Pancreas (tissue), 10 donors: ENCODE data around the gene CCDC116. TPM values are rescaled to one million over a fixed set of nuclear protein-coding genes. Genes with fewer than 3 reads are reported as not detected.
"Not testable (repeated sequence)": the region's sequence is repeated elsewhere in the genome, so short reads cannot be mapped to it uniquely, and the experiment has no call there.

ENCODE experiments used
- ATAC-seq, 4 donors: fragments of 200-7000 bp; cut with Tn5 transposase; one replicate each; pipeline versions ENCODE4 v1.8.0 to v1.9.1; 2020; ENCODE audit warnings: mild to moderate bottlenecking in 4 of 4, moderate library complexity in 4 of 4
- DNase-seq, 6 donors: peaks; one replicate each; pipeline ENCODE4 v3.0.0-alpha.2; 2020
- FAIRE-seq: peaks from 2 replicates; lab custom pipeline; 2012; peaks lifted over from hg19 to GRCh38; lab: Jason Lieb, UNC
- H3K27ac ChIP-seq, 4 donors: fragments of 200-600 bp; sonication (generic); 1 replicate in 3 of 4; 2 replicates in 1 of 4; pipeline versions ENCODE4 v1.5.0 to v1.8.0; 2020
- H3K27me3 ChIP-seq, 4 donors: fragments of 200-600 bp; one replicate each; pipeline ENCODE4 v1.8.0; 2021
- H3K36me3 ChIP-seq, 3 donors: fragments of 200-600 bp; sonication (generic) in 1 of 3; one replicate each; pipeline versions ENCODE4 v1.5.0 to v1.8.0; 2020 to 2021
- H3K4me1 ChIP-seq, 3 donors: fragments of 200-600 bp; one replicate each; pipeline ENCODE4 v1.8.0; 2021
- H3K4me3 ChIP-seq, 4 donors: fragments of 200-600 bp; sonication (generic) in 2 of 4; one replicate each; pipeline versions ENCODE4 v1.5.0 to v1.8.0; 2020 to 2021
- H3K9me3 ChIP-seq, 4 donors: fragments of 200-600 bp; one replicate each; pipeline ENCODE4 v1.8.0; 2021
- WGBS, 2 donors: extraction: QIAGEN DNeasy Blood & Tissue Kit; methylation state at CpG; one replicate each; pipeline ENCODE4 v1.1.7; 2013; 5-methylcytosine and 5-hydroxymethylcytosine counted together
- intact Hi-C, 3 donors: fragments of 100-400 bp; cut with DNase I; formaldehyde crosslinking; loops; one replicate each; pipeline versions ENCODE4 v1.11.1 to v1.14.2; 2022
- polyA plus RNA-seq, 2 donors: library from polyadenylated mRNA; stranded (reverse); fragments of 200-250 nt; gene quantifications; one replicate each; pipeline ENCODE4 v1.2.3, GENCODE V29; 2013
- total RNA-seq, 6 donors: library from RNA; stranded (reverse); fragmentation: NEBNext Ultra II Directional in 4 of 6; extraction: Animal tissue kit (Norgen Biotek cat#: 25700) in 4 of 6; gene quantifications; one replicate each; pipeline versions ENCODE4 v1.2.1 to v1.2.4, GENCODE V29; 2021 to 2023
- TF ChIP-seq, protein P1 (sequence below), 4 donors: fragments of 200-600 bp; sonication (generic) in 3 of 4; IDR thresholded peaks; one replicate each; pipeline versions ENCODE4 v1.5.0 to v1.8.0; 2021; ENCODE audit warnings: antibody characterized with exemption in 4 of 4
- donor health status: healthy with polysubstance abuse.
- donor health status: DM: no; HTN: no; CAD: no; lungs with moderate emphysema.
- donor health status: DM: no; HTN: no; CAD: no.
- donor health status: control.
- donor health status: control.
- donor health status: Bipolar disorder and iron deficiency.
- donor health status: DM: yes; HTN: yes; CAD: no.
- donor health status: DM: no; HTN: no; CAD: no.
- donor health status: DM: no; HTN: no; CAD: no.
- donor health status: DM: yes; HTN: yes; CAD: no.

CCDC116 gene
- total and polyA plus RNA-seq, 8 donors, result 0.12 to 1.3 (median 0.34) TPM; not detected in 1

DNA sequence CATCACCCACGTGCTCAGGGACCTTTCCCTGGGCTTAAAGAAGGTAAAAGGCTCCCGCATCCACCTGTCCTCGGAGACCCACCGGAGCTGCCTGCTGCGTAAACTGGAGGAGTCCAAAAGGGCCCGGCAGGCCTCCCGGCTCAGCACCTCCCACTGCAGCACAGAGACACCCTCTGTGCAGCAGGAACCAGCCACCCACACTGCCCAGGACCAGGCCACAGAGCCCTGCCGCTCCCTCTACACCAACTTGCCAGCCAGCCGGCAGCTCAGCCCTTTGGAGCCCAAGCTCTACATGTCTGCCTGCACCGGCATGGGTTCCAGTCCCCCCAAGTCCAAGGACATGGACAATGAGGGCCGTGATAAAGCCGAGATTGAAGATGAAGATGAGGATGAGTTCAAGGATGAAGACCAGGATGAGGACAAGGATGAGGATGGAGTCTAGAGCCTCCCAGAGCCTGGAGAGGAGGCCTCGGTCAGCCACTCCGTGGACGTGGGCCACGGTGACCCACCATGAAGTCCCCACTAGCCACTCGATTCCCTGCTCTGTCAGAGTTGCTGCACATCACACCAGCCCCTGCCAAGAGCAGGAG lies 4.2 kb downstream of the CCDC116 start:
- no peak overlapping the region for H3K4me3 ChIP-seq
- FAIRE-seq, result no peak
- H3K9me3 ChIP-seq, result no peaks in the 10 kb centered on the region
- no peaks in the 10 kb centered on the region for H3K36me3 ChIP-seq
- no peaks in the 10 kb centered on the region for H3K27me3 ChIP-seq
- TF ChIP-seq, protein P1, sequence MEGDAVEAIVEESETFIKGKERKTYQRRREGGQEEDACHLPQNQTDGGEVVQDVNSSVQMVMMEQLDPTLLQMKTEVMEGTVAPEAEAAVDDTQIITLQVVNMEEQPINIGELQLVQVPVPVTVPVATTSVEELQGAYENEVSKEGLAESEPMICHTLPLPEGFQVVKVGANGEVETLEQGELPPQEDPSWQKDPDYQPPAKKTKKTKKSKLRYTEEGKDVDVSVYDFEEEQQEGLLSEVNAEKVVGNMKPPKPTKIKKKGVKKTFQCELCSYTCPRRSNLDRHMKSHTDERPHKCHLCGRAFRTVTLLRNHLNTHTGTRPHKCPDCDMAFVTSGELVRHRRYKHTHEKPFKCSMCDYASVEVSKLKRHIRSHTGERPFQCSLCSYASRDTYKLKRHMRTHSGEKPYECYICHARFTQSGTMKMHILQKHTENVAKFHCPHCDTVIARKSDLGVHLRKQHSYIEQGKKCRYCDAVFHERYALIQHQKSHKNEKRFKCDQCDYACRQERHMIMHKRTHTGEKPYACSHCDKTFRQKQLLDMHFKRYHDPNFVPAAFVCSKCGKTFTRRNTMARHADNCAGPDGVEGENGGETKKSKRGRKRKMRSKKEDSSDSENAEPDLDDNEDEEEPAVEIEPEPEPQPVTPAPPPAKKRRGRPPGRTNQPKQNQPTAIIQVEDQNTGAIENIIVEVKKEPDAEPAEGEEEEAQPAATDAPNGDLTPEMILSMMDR (IDR thresholded peaks at IDR 0.05), result no peak
- H3K4me1 ChIP-seq, result peaks cover 0 to 7% (median 0%) of the 10 kb centered on the region in 3 donors
- WGBS, 2 donors, result 85 to 91% methylated on average over 17 of the region's 17 CpGs
- intact Hi-C loops, result no loop called here
- no peak for DNase-seq
- no peak for ATAC-seq
- no peak overlapping the region for H3K27ac ChIP-seq

DNA sequence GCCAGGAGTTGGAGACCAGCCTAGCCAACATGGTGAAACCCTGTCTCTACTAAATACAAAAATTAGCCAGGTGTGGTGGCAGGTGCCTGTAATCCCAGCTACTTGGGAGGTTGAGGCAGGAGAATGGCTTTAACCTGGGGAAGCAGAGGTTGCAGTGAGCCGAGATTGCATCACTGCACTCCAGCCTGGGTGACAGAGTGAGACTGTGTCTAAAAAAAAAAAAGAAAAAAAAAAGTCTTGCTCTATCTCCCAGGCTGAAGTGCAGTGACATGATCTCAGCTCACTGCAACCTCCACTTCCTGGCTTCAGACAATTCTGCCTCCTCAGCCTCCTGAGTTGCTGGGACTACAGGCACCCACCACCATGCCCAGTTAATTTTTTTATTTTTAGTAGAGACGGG lies 4.9 kb downstream of the CCDC116 start:
- DNase-seq, H3K36me3 ChIP-seq, intact Hi-C loops, FAIRE-seq, ATAC-seq, H3K27ac ChIP-seq, H3K4me1 ChIP-seq, H3K9me3 ChIP-seq, H3K4me3 ChIP-seq, H3K27me3 ChIP-seq: not testable (repeated sequence)
- WGBS, 2 donors, result 82 to 86% methylated on average over 2 of the region's 2 CpGs

DNA sequence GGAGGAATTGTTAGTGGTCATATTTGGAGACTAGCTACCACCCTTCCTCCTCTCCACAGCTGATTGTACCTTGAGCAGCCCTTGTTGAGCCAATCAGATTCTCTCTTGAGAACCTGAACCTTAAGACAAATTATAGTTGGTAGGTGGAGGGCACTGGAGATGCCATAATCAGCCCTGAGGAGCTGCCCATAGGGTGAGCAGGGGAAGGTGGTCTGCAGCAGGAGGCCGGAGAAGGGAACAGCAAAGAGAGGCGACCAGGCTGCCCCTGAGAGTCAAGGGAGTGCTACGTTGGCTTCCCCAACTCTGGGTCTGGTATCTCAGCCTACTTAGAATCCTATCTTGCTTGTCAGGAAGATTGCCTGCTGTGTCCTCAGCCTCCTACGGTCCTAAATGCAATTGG lies 6.8 kb downstream of the CCDC116 start:
- no peak for ATAC-seq
- Histone ChIP-seq H3K27me3 (no peaks in the 10 kb centered on the region), H3K9me3 (no peaks in the 10 kb centered on the region), H3K27ac (no peak overlapping the region), H3K4me1 (peaks cover 0 to 12% (median 0%) of the 10 kb centered on the region in 3 donors), H3K4me3 (no peak overlapping the region), H3K36me3 (no peaks in the 10 kb centered on the region)
- WGBS, 2 donors, result 75 to 77% methylated on average over 4 of the region's 4 CpGs
- no peak for FAIRE-seq
- intact Hi-C loops, result no loop called here
- DNase-seq, result no peak
- TF ChIP-seq, protein P1 (IDR thresholded peaks at IDR 0.05), result no peak

DNA sequence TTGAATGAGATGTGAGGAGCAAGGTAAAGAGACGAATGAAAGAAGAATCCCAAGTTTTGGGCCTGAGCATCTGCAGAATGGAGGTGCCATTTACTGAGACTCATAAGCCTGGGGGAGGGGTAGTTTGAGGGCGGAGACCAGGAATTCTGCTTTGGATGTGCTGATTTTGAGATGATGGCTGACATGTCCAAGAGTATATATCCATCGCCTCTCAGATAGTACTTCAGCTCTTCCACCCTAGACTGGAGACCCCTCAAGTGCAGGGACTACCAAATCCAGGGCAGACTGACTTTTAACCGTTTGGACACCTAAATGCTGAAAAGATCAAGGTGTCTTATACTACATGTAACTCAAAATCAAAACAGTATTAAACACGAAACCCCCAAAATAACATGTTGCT lies 8.2 kb downstream of the CCDC116 start:
- no peak overlapping the region for H3K4me3 ChIP-seq
- H3K27ac ChIP-seq, result peak overlapping the region in 2 of 4 donors; percentile 58 to 73
- no peaks in the 10 kb centered on the region for H3K9me3 ChIP-seq
- no peak for ATAC-seq
- no peaks in the 10 kb centered on the region for H3K36me3 ChIP-seq
- no peak for FAIRE-seq
- WGBS, 2 donors, result 72 to 82% methylated on average over 5 of the region's 5 CpGs
- H3K27me3 ChIP-seq, result no peaks in the 10 kb centered on the region
- H3K4me1 ChIP-seq, result peaks cover 0 to 12% (median 0%) of the 10 kb centered on the region in 3 donors
- DNase-seq, result no peak
- intact Hi-C loops, result no loop called here
- TF ChIP-seq, protein P1 (IDR thresholded peaks at IDR 0.05), result no peak

DNA sequence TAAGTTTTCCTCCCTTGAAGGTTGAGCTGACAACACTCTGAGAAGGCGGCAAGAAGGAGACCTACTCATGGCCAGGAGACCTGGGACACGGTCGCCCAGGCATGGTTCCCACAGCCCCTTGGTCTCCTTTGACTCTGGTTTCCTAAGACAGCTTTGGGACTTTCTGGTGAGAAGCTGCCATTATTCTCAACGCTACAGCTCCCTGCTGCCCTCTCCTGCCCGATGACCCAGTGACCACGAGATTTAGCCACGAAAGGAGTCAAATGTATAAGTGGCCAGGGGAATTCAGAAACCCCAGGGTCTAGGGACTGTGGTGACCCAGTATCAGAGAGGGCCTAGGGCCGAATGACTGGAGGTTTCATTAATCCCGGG lies 8.8 kb downstream of the CCDC116 start:
- Histone ChIP-seq H3K4me1 (peaks cover 0 to 12% (median 3%) of the 10 kb centered on the region in 3 donors), H3K36me3 (no peaks in the 10 kb centered on the region), H3K27ac (peak overlapping the region; percentile 48 to 77 (median 66)), H3K27me3 (no peaks in the 10 kb centered on the region), H3K9me3 (no peaks in the 10 kb centered on the region), H3K4me3 (peak overlapping the region; percentile 16 to 86 (median 64))
- TF ChIP-seq, protein P1 (IDR thresholded peaks at IDR 0.05), result peak in 1 of 4 donors; percentile 4
- FAIRE-seq, result no peak
- peak; percentile 37 to 65 (median 61) for ATAC-seq
- 1% methylated on average over 9 of the region's 9 CpGs for WGBS, 2 donors
- peak in 4 of 6 donors; percentile 53 to 65 (median 56) for DNase-seq
- intact Hi-C loops, result no loop called here
